SU-DHL-6 (cell line): ENCODE results near the gene ABCA13.
A peak's percentile ranks its signal among the peaks of the same experiment; 100 is the strongest.

ENCODE experiments used
- H2AFZ ChIP-seq: fragments of 200-600 bp; sonication (generic); 2 replicates; pipeline ENCODE4 v1.6.1; 2014; ENCODE audit warnings: low read depth, mild to moderate bottlenecking, moderate library complexity, mixed read lengths, antibody characterized with exemption, low read length; ENCODE audit not compliant: severe bottlenecking
- H3F3A ChIP-seq: fragments of 200-600 bp; shearing (Covaris generic); 2 replicates; pipeline ENCODE4 v1.6.0; 2016; ENCODE audit warnings: antibody characterized with exemption, mild to moderate bottlenecking; ENCODE audit not compliant: insufficient read depth
- H3K27ac ChIP-seq: fragments of 200-600 bp; sonication (generic); 2 replicates; pipeline ENCODE4 v1.5.1; 2016; ENCODE audit warnings: low read depth, mild to moderate bottlenecking, low read length, moderate library complexity, mixed read lengths
- H3K27me3 ChIP-seq: fragments of 200-600 bp; sonication (generic), shearing (Covaris generic); 2 replicates; pipeline ENCODE4 v1.6.0; 2014; ENCODE audit warnings: mild to moderate bottlenecking, low read length
- H3K36me3 ChIP-seq: fragments of 200-600 bp; sonication (generic); 2 replicates; pipeline ENCODE4 v1.6.1; 2014; ENCODE audit warnings: mild to moderate bottlenecking, low read length, mixed read lengths
- H3K4me2 ChIP-seq: fragments of 300-600, 200-600 bp; shearing (Covaris generic), sonication (generic); 2 replicates; pipeline ENCODE4 v1.6.0; 2014; ENCODE audit warnings: low read length, low read depth, mild to moderate bottlenecking; ENCODE audit not compliant: poor library complexity, severe bottlenecking
- H3K4me3 ChIP-seq: fragments of 200-600 bp; sonication (generic); 2 replicates; pipeline ENCODE4 v1.5.1; 2014; ENCODE audit warnings: antibody characterized with exemption, low read length, mild to moderate bottlenecking, mixed read lengths; ENCODE audit not compliant: insufficient read depth, poor library complexity, severe bottlenecking
- H3K79me2 ChIP-seq: fragments of 200-600 bp; sonication (generic); 2 replicates; pipeline ENCODE4 v1.6.1; 2014; ENCODE audit warnings: mild to moderate bottlenecking, low read length, moderate library complexity; ENCODE audit not compliant: insufficient read depth
- H3K9ac ChIP-seq: fragments of 200-600 bp; sonication (generic); 2 replicates; pipeline ENCODE4 v1.7.0; 2014; ENCODE audit warnings: mild to moderate bottlenecking, low read length
- H3K9me2 ChIP-seq: fragments of 200-600 bp; sonication (generic); replicated peaks from 2 replicates; pipeline ENCODE4 v1.6.1; 2014; ENCODE audit warnings: low read length; ENCODE audit not compliant: insufficient read depth
- H3K9me3 ChIP-seq: fragments of 200-600 bp; sonication (generic); 2 replicates; pipeline ENCODE4 v1.6.1; 2014; ENCODE audit warnings: low read length, mixed read lengths; ENCODE audit not compliant: insufficient read depth
- H4K20me1 ChIP-seq: fragments of 200-600 bp; sonication (generic); 2 replicates; pipeline ENCODE4 v1.6.1; 2014; ENCODE audit warnings: low read depth, mild to moderate bottlenecking, antibody characterized with exemption, low read length, moderate library complexity, mixed read lengths
- EZH2phosphoT487 ChIP-seq: fragments of 200-600 bp; sonication (generic), shearing (Covaris generic); conservative IDR thresholded peaks from 2 replicates; pipeline ENCODE4 v1.6.1; 2018; ENCODE audit warnings: mild to moderate bottlenecking, antibody characterized with exemption, low read length, moderate library complexity, mixed read lengths
- TF ChIP-seq, protein P1 (sequence below): fragments of 200-600 bp; sonication (generic); IDR thresholded peaks from one replicate; pipeline ENCODE4 v1.5.1; 2017; ENCODE audit warnings: antibody characterized with exemption, mild to moderate bottlenecking, low read length, moderate library complexity; ENCODE audit not compliant: insufficient read depth, poor library complexity, severe bottlenecking

The ABCA13 gene

DNA sequence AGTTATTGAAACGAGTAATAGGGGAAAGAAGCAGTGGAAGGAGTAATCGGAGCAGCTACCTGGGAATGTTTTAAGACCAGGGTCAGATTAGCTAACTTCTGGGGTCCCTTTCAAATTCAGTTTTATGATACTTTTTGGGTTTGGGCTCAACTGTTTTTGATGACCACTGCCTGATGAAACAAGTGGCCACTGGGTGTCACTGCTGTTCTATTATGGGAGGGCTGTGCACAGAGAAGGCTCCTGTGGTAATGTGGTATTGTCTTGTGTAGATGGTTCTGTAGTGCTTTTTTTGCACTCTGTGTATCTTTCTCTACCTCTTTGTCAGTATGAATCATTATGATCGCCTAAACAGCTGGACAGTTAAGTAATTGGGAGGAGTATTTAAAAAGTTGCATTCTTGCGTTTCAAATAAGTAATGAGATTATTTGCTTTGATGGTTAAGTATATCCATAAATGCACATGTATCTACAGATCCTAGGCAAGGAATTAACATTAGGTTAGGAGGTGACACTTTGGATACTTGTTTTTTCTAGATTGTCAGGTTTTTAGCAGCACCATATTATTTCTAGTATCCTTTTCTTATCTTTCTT lies 128.4 kb downstream of the ABCA13 start:
- Histone ChIP-seq H3K27me3 (no peaks in the 10 kb centered on the region), H3K79me2 (no peaks in the 10 kb centered on the region), H3K4me3 (no peak overlapping the region), H3K9me2 (no peaks in the 10 kb centered on the region), H4K20me1 (no peaks in the 10 kb centered on the region), H3K27ac (no peak overlapping the region), H2AFZ (no peak overlapping the region), H3K36me3 (no peaks in the 10 kb centered on the region), H3F3A (no peaks in the 10 kb centered on the region), H3K4me2 (no peak overlapping the region), H3K9me3 (no peaks in the 10 kb centered on the region), H3K9ac (no peak overlapping the region)
- no peak for TF ChIP-seq EZH2phosphoT487
- TF ChIP-seq, protein P1, sequence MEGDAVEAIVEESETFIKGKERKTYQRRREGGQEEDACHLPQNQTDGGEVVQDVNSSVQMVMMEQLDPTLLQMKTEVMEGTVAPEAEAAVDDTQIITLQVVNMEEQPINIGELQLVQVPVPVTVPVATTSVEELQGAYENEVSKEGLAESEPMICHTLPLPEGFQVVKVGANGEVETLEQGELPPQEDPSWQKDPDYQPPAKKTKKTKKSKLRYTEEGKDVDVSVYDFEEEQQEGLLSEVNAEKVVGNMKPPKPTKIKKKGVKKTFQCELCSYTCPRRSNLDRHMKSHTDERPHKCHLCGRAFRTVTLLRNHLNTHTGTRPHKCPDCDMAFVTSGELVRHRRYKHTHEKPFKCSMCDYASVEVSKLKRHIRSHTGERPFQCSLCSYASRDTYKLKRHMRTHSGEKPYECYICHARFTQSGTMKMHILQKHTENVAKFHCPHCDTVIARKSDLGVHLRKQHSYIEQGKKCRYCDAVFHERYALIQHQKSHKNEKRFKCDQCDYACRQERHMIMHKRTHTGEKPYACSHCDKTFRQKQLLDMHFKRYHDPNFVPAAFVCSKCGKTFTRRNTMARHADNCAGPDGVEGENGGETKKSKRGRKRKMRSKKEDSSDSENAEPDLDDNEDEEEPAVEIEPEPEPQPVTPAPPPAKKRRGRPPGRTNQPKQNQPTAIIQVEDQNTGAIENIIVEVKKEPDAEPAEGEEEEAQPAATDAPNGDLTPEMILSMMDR = peak; percentile 80

DNA sequence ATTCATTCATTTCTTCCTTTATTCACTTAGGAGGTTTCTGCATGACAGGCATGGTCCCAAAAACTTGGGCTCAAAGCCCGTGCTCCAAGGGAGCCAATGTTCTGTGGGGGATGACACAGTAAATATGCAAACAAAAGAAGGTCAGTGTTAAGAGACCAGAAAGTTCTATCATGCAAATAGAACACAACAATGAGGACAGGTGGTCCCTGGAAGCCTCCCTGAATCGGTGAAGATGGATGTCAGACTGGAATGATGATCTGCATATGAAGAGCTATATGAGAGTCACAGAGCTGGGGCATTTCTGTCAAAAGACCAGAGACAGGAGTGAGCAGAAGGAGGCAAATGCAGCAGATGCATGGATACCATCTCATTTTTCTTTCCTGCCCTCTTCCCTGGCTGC lies 129.0 kb downstream of the ABCA13 start:
- no peaks in the 10 kb centered on the region for H3K79me2 ChIP-seq
- H3F3A ChIP-seq = no peaks in the 10 kb centered on the region
- H3K4me3 ChIP-seq = no peak overlapping the region
- H4K20me1 ChIP-seq = no peaks in the 10 kb centered on the region
- H3K9ac ChIP-seq = no peak overlapping the region
- H3K27ac ChIP-seq = no peak overlapping the region
- H3K9me2 ChIP-seq = no peaks in the 10 kb centered on the region
- H3K4me2 ChIP-seq = no peak overlapping the region
- no peaks in the 10 kb centered on the region for H3K36me3 ChIP-seq
- H3K9me3 ChIP-seq = no peaks in the 10 kb centered on the region
- no peaks in the 10 kb centered on the region for H3K27me3 ChIP-seq
- no peak overlapping the region for H2AFZ ChIP-seq
- TF ChIP-seq, protein P1 = no peak
- TF ChIP-seq EZH2phosphoT487 = no peak

DNA sequence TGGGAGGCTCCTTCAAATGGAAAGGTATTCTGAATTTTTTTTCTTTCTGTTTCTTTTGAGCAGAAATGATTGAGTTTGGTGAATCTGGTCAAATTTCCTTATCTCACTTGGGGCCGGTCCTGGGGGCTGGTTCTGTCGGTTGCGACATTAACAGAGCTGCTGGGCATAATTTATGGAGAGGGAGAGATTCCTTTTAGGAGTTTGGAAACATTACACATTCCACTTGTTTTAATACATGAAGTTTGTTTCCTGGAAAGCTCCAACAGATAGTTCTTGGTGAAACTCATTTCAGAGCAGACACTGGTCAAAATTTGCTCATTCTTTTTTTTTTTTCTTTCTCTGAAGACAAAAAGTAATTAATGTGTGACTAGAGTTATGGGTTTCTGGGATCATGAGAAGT lies 129.9 kb downstream of the ABCA13 start:
- TF ChIP-seq, protein P1 = no peak
- no peak for TF ChIP-seq EZH2phosphoT487
- Histone ChIP-seq H3K4me2 (no peak overlapping the region), H3K27me3 (no peaks in the 10 kb centered on the region), H3K36me3 (no peaks in the 10 kb centered on the region), H3K27ac (no peak overlapping the region), H3K9me2 (no peaks in the 10 kb centered on the region), H3K9ac (no peak overlapping the region), H3K4me3 (no peak overlapping the region), H3K79me2 (no peaks in the 10 kb centered on the region), H3K9me3 (no peaks in the 10 kb centered on the region), H3F3A (no peaks in the 10 kb centered on the region), H2AFZ (no peak overlapping the region), H4K20me1 (no peaks in the 10 kb centered on the region)

GRCh38 chr7:48304641-48305040 lies 133.4 kb downstream of the ABCA13 start:
- TF ChIP-seq, protein P1 = no peak
- TF ChIP-seq EZH2phosphoT487 = no peak
- H3K79me2 ChIP-seq = no peaks in the 10 kb centered on the region

More at GRCh38 chr7:48304641-48305040, 133.4 kb downstream of the ABCA13 start:
- no peaks in the 10 kb centered on the region for H4K20me1 ChIP-seq
- no peaks in the 10 kb centered on the region for H3K9me2 ChIP-seq
- H3K27ac ChIP-seq = no peak overlapping the region
- H3K4me2 ChIP-seq = no peak overlapping the region
- no peak overlapping the region for H2AFZ ChIP-seq
- H3F3A ChIP-seq = no peaks in the 10 kb centered on the region
- H3K36me3 ChIP-seq = no peaks in the 10 kb centered on the region
- no peaks in the 10 kb centered on the region for H3K27me3 ChIP-seq
- no peak overlapping the region for H3K4me3 ChIP-seq
- no peak overlapping the region for H3K9ac ChIP-seq
- H3K9me3 ChIP-seq = no peaks in the 10 kb centered on the region
